GM12873 (cell line): ENCODE measurements around the gene ATP8B1.

ENCODE experiments used
- TF ChIP-seq, protein P1 (sequence below): IDR thresholded peaks from 2 replicates; pipeline ENCODE4 v1.5.1; 2012; ENCODE audit warnings: low read depth, mild to moderate bottlenecking, moderate library complexity, low read length, control low read depth; ENCODE audit not compliant: insufficient read depth; ENCODE audit errors: missing control alignments

The ATP8B1 gene

DNA sequence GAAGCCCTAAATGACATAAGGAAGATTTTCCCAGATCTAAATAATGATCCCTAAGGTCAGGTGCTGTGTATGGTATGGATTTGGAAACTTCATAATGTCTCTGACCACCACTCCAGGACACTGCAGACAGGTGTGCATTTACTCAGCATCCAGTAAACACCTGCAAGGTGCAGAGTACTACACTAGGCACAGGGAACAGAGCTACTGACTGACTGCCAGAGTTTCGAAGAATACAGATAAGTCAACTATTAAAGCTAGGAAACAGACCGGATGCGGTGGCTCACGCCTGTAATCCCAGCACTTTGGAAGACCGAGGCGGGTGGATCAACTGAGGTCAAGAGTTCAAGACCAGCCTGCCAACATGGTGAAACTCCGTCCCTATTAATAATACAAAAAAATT lies 65.0 kb downstream of the ATP8B1 start:
- TF ChIP-seq, protein P1, sequence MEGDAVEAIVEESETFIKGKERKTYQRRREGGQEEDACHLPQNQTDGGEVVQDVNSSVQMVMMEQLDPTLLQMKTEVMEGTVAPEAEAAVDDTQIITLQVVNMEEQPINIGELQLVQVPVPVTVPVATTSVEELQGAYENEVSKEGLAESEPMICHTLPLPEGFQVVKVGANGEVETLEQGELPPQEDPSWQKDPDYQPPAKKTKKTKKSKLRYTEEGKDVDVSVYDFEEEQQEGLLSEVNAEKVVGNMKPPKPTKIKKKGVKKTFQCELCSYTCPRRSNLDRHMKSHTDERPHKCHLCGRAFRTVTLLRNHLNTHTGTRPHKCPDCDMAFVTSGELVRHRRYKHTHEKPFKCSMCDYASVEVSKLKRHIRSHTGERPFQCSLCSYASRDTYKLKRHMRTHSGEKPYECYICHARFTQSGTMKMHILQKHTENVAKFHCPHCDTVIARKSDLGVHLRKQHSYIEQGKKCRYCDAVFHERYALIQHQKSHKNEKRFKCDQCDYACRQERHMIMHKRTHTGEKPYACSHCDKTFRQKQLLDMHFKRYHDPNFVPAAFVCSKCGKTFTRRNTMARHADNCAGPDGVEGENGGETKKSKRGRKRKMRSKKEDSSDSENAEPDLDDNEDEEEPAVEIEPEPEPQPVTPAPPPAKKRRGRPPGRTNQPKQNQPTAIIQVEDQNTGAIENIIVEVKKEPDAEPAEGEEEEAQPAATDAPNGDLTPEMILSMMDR = no peak

DNA sequence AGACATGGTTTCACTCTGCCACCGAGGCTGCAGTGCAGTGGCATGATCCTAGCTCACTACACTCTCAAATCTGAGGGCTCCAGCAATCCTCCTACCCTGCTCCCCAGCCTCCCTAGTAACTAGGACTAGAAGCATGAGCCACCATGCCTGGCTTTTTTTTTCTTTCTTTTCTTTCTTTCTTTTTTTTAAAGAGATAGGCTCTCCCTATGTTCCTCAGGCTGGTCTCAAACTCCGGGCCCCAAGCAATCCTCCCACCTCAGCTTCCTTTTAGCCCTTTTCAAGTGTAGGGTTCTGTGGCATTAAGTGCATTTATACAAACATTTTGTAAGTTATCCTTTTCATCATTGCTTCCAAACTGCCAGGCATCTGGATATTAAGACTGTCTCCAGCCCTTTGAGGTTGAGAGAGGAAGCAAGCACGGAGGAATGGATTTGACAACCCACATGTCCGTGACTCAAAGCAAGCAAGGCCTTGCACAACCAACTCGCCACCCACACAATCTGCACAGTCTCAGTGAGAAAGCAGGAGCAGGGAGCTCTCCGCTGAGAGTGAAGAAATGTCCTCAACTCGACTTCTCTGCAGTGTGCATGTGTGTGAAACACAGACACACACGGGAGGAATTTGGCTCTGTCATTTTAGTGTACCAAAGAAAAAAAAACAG lies 65.6 kb downstream of the ATP8B1 start:
- TF ChIP-seq, protein P1 = no peak

DNA sequence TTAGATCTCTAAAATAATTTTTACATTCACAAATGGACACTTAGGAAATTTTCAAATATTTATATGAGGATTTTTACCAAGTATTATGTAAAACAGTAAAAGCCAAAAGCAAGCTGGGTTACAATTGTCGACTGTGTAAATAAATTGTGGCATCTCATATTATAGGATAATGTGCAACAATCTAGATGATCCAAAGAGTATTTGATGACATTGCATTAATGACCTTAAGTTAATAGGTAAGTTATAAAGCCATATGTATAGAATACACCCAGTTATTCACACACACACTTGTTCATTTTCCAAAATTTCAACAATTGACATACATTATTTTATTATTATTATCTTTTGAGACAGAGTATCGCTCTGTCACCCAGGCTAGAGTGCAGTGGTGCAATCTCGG lies 69.3 kb downstream of the ATP8B1 start:
- TF ChIP-seq, protein P1 = no peak

DNA sequence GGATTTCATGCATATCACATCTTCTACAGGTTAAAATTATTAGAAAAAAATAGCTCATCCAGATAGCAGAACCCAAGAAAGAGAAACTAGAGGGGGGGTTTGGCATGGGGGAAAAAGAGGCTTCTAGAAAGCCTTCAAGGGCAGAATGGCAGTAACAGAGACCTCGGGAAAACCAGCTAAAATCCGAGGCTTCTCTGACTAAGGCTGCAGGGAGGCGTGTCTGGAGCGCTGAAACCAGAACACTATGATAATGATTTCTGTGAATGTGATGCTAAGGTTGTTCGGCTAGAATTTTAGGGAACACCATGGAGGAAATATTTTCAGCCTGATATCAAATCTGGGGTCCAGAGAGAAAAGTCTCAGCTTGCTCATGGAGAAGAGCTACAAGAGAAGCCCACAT lies 73.0 kb downstream of the ATP8B1 start:
- TF ChIP-seq, protein P1 = no peak

DNA sequence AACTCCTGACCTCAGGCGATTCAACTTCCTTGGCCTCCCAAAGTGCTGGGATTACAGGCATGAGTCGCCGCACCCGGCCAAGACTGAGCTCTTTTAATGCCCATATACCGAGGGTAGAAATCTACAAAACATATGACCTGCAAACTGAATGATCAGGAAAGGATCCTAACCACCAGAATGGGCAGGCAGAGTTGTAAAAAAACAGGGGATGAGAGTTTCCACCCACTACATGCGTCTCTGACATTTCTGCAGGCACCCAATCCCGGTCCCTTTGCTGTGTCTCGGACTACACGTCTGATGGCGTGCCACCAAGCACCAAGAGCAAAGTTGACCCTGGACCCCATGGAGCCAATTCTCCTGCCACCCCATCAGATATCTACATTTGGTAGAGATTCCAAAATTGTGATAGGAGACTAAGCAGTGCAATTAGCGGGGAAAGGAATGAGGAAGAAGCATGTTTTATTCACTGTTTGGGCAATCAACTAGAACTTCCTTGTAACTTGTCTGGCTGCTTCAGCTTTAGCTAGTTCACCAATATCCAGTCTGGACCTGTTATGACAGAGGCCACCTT lies 74.1 kb downstream of the ATP8B1 start:
- TF ChIP-seq, protein P1 = no peak

DNA sequence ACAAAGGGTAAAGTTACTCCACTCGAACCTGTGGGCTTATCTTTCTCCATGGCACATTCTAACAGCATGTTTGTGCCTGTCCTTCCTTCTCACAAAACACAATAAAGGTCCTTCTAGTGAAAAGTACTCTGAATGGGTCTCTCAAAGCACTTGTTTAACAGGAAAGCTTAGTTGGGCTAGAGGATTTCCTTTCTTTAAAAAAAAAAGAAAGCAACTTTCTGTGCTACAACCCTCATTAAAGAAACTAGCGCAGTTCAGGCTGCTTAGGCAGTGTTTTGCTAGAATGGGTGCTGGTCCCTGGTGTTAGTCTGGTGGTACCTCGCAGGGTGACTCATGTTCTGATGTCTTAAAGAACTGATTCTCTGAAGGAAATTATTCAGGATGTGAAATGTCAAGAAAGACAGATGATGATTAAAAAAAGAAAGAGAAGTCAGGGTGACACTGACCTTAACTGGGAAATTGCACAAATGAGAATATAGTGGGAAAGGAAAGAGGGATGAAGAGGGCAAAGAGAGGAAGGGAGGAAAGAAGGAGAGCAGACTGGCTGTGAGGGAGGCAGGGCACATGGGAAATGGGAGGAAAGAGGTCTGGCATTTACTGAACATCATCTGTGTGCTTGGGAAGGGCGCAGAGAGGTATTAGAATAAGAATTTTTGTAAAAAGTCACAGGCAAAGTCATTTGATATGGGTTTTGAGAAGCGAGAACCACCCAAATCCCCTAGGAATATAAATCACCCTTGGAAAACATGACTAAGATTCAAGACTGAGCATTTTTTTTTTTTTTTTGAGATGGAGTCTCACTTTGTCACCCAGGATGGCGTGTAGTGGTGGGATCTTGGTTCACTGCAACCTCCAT lies 74.9 kb downstream of the ATP8B1 start:
- TF ChIP-seq, protein P1 = no peak

DNA sequence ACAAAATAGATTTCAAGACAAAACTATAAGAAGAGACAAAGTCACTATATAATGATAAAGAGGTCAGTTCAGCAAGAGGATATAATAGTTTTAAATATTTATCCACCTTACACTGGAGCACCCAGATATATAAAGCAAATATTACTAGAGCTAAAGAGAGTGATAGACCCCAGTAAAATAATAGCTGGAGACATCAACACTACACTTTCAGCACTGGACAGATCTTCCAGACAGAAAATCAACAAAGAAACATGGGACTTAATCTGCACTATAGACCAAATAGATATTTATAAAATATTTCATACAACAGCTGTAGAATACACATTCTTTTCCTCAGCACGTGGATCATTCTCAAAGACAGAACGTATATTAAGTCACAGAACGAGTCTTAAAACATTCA lies 86.6 kb downstream of the ATP8B1 start:
- TF ChIP-seq, protein P1 = no peak
